NOMO-1 treated with dmso at 0.1 percent for 144 hours (cell line): ENCODE measurements around the gene ANKRD24.
"Not testable (repeated sequence)": the region's sequence is repeated elsewhere in the genome, so short reads cannot be mapped to it uniquely, and the experiment has no call there.

Experiments
- DNase-seq: peaks from one replicate; lab custom pipeline; 2025; ENCODE audit not compliant: unreplicated experiment; lab: John Stamatoyannopoulos, UW

ANKRD24 gene

GRCh38 chr19:4197625-4198466 is 15.4 kb downstream of the ANKRD24 start:
- no peak for DNase-seq

- DNase-seq, result no peak
Observed at GRCh38 chr19:4198467-4199126, 16.1 kb downstream of the ANKRD24 start.

- DNase-seq, result no peak
Observed at GRCh38 chr19:4199699-4200293, 17.3 kb downstream of the ANKRD24 start.

- no peak for DNase-seq
Observed at GRCh38 chr19:4200940-4201542, 18.6 kb downstream of the ANKRD24 start.

GRCh38 chr19:4201798-4202197 is 19.3 kb downstream of the ANKRD24 start:
- no peak for DNase-seq

GRCh38 chr19:4206818-4207484 is 24.5 kb downstream of the ANKRD24 start:
- no peak for DNase-seq

GRCh38 chr19:4208385-4209094 is 26.1 kb downstream of the ANKRD24 start:
- no peak for DNase-seq

GRCh38 chr19:4210166-4210731 is 27.8 kb downstream of the ANKRD24 start:
- no peak for DNase-seq

GRCh38 chr19:4213116-4213515 is 30.6 kb downstream of the ANKRD24 start:
- no peak for DNase-seq

- no peak for DNase-seq
Observed at GRCh38 chr19:4215807-4216206, 33.3 kb downstream of the ANKRD24 start.

GRCh38 chr19:4216846-4217245 is 34.4 kb downstream of the ANKRD24 start:
- DNase-seq, result no peak

- no peak for DNase-seq
Observed at GRCh38 chr19:4217429-4218264, 35.2 kb downstream of the ANKRD24 start.

GRCh38 chr19:4218523-4218922 is 36.0 kb downstream of the ANKRD24 start:
- not testable (repeated sequence) for DNase-seq

GRCh38 chr19:4220188-4220587 is 37.7 kb downstream of the ANKRD24 start:
- no peak for DNase-seq

GRCh38 chr19:4224470-4224869 is 42.0 kb downstream of the ANKRD24 start:
- no peak for DNase-seq

GRCh38 chr19:4225885-4226284 is 43.4 kb downstream of the ANKRD24 start:
- DNase-seq, result no peak

- no peak for DNase-seq
Observed at GRCh38 chr19:4227771-4228170, 45.3 kb downstream of the ANKRD24 start.

- no peak for DNase-seq
Observed at GRCh38 chr19:4228765-4229178, 46.3 kb downstream of the ANKRD24 start.
